M059J (cell line): ENCODE results near the gene IER2. TPM values are rescaled to one million over a fixed set of nuclear protein-coding genes. Genes with fewer than 3 reads are reported as not detected.
"Not testable (repeated sequence)": the region's sequence is repeated elsewhere in the genome, so short reads cannot be mapped to it uniquely, and the experiment has no call there.

Experiments used
- DNase-seq: peaks from one replicate; pipeline ENCODE4 v3.0.0-alpha.2; 2012; ENCODE audit warnings: low read depth
- total RNA-seq: library from RNA; depleted of rRNA; stranded (reverse); fragments of >200 nt; shearing (Covaris generic); gene quantifications from 2 replicates; pipeline ENCODE4 v1.2.3, GENCODE V29; 2014; rRNA removed

Gene IER2
- total RNA-seq, 1 experiment from 2014 or later = 33.0 TPM

GRCh38 chr19:13198634-13199033 is 48.4 kb downstream of the IER2 start:
- DNase-seq = no peak

GRCh38 chr19:13202112-13202511 is 51.9 kb downstream of the IER2 start:
- DNase-seq = not testable (repeated sequence)

Other genes with a start within 250 kb of the IER2 start
- gene SYCE2, start 231.1 kb upstream of the IER2 start, total RNA-seq = 0.20 and 0.34 TPM in 2 replicates
- 67.2 and 86.6 TPM in 2 replicates for gene FARSA, start 216.7 kb upstream of the IER2 start, total RNA-seq
- gene CALR, start 211.8 kb upstream of the IER2 start, total RNA-seq = 2,061 and 2,975 TPM in 2 replicates
- 156 and 205 TPM in 2 replicates for gene RAD23A, start 204.5 kb upstream of the IER2 start, total RNA-seq
- 48.1 and 54.0 TPM in 2 replicates for gene GADD45GIP1, start 193.2 kb upstream of the IER2 start, total RNA-seq
- 0.62 TPM in 1 of 2 replicates, not detected in the other for gene DAND5, start 180.8 kb upstream of the IER2 start, total RNA-seq
- gene NFIX, start 154.9 kb upstream of the IER2 start, total RNA-seq = 38.5 and 52.0 TPM in 2 replicates
- gene LYL1, start 47.6 kb upstream of the IER2 start, total RNA-seq = not detected in 2 replicates
- gene TRMT1, start 33.7 kb upstream of the IER2 start, total RNA-seq = 19.9 and 23.0 TPM in 2 replicates
- 48.1 and 126 TPM in 2 replicates for gene NACC1, start 32.1 kb upstream of the IER2 start, total RNA-seq
- 122 and 124 TPM in 2 replicates for gene STX10, start within 50 bp of the IER2 start, total RNA-seq